Astrocyte (in vitro differentiated cells and primary cell): ENCODE measurements around the gene CISD2. TPM values are rescaled to one million over a fixed set of nuclear protein-coding genes. Genes with fewer than 3 reads are reported as not detected.

ENCODE experiments used
- DNase-seq: peaks from one replicate; pipeline ENCODE4 v3.0.0-alpha.2; 2010; ENCODE audit warnings: low read depth
- FAIRE-seq: peaks from 2 replicates; lab custom pipeline; 2011; peaks lifted over from hg19 to GRCh38; lab: Jason Lieb, UNC
- H2AFZ ChIP-seq: 2 replicates; pipeline ENCODE4 v1.6.0; 2012; ENCODE audit warnings: low read depth, low read length, inconsistent platforms
- H3K27ac ChIP-seq: 2 replicates; pipeline ENCODE4 v1.5.1; 2011; ENCODE audit warnings: low read depth, low read length, inconsistent platforms
- H3K27me3 ChIP-seq: 2 replicates; pipeline ENCODE4 v1.6.0; 2011; ENCODE audit warnings: low read length, inconsistent platforms; ENCODE audit not compliant: insufficient read depth
- H3K36me3 ChIP-seq: 2 replicates; pipeline ENCODE4 v1.5.1; 2011; ENCODE audit warnings: low read length, inconsistent platforms; ENCODE audit not compliant: insufficient read depth
- H3K4me1 ChIP-seq: 2 replicates; pipeline ENCODE4 v1.5.1; 2011; ENCODE audit warnings: low read length, inconsistent platforms; ENCODE audit not compliant: insufficient read depth
- H3K4me2 ChIP-seq: 2 replicates; pipeline ENCODE4 v1.6.0; 2012; ENCODE audit warnings: low read length, inconsistent platforms
- H3K4me3 ChIP-seq: 2 replicates; pipeline ENCODE4 v1.5.1; 2011; ENCODE audit warnings: low read depth, mild to moderate bottlenecking, low read length, inconsistent platforms; ENCODE audit not compliant: insufficient read depth
- H3K79me2 ChIP-seq: 2 replicates; pipeline ENCODE4 v1.6.0; 2012; ENCODE audit warnings: mild to moderate bottlenecking, low read length, inconsistent platforms; ENCODE audit not compliant: insufficient read depth
- H3K9ac ChIP-seq: 2 replicates; pipeline ENCODE4 v1.6.0; 2012; ENCODE audit warnings: mild to moderate bottlenecking, low read length, inconsistent platforms
- H3K9me3 ChIP-seq: 2 replicates; pipeline ENCODE4 v1.5.1; 2012; ENCODE audit warnings: low read depth, mild to moderate bottlenecking, low read length, inconsistent platforms; ENCODE audit not compliant: insufficient read depth
- H4K20me1 ChIP-seq: 2 replicates; pipeline ENCODE4 v1.6.0; 2012; ENCODE audit warnings: low read length, inconsistent platforms; ENCODE audit not compliant: insufficient read depth
- H3K27ac Mint-ChIP-seq: one replicate; pipeline ENCODE4 v1.8.0; 2021; ENCODE audit warnings: mild to moderate bottlenecking, mixed read lengths; ENCODE audit not compliant: unreplicated experiment
- H3K27me3 Mint-ChIP-seq: one replicate; pipeline ENCODE4 v1.8.0; 2021; ENCODE audit warnings: low read depth, mixed read lengths; ENCODE audit not compliant: unreplicated experiment
- H3K36me3 Mint-ChIP-seq: one replicate; pipeline ENCODE4 v1.8.0; 2021; ENCODE audit warnings: low read depth, mixed read lengths; ENCODE audit not compliant: unreplicated experiment
- H3K4me1 Mint-ChIP-seq: one replicate; pipeline ENCODE4 v1.8.0; 2021; ENCODE audit warnings: low read depth, mixed read lengths; ENCODE audit not compliant: unreplicated experiment
- H3K4me3 Mint-ChIP-seq: one replicate; pipeline ENCODE4 v1.8.0; 2021; ENCODE audit warnings: mild to moderate bottlenecking, moderate library complexity, mixed read lengths; ENCODE audit not compliant: unreplicated experiment
- H3K9me3 Mint-ChIP-seq: one replicate; pipeline ENCODE4 v1.8.0; 2021; ENCODE audit warnings: mild to moderate bottlenecking, mixed read lengths; ENCODE audit not compliant: unreplicated experiment
- CTCF ChIP-seq: IDR thresholded peaks from 2 replicates; pipeline ENCODE4 v1.5.1; 2011; ENCODE audit warnings: low read depth, mild to moderate bottlenecking, inconsistent platforms, low read length, moderate library complexity; ENCODE audit not compliant: insufficient read depth
- EZH2 ChIP-seq: IDR thresholded peaks from 2 replicates; pipeline ENCODE4 v1.6.1; 2012; ENCODE audit warnings: mild to moderate bottlenecking, low read length, inconsistent platforms; ENCODE audit not compliant: insufficient read depth
- total RNA-seq: library from RNA; stranded (reverse); gene quantifications from 2 replicates; pipeline ENCODE4 v1.2.1, GENCODE V29; 2021

CISD2 gene
- total RNA-seq, 1 donor from 2014 or later: 31.0 TPM

GRCh38 chr4:102849579-102850104, 19.1 kb upstream of the CISD2 start:
- no peaks in the 10 kb centered on the region for H4K20me1 ChIP-seq
- H3K4me3 ChIP-seq: no peak overlapping the region
- H3K27me3 ChIP-seq: no peaks in the 10 kb centered on the region
- Mint-ChIP-seq H3K36me3 (no peaks in the 10 kb centered on the region), H3K27ac (no peak overlapping the region), H3K4me3 (no peak overlapping the region), H3K27me3 (no peaks in the 10 kb centered on the region), H3K9me3 (no peaks in the 10 kb centered on the region), H3K4me1 (no peaks in the 10 kb centered on the region)
- no peaks in the 10 kb centered on the region for H3K4me1 ChIP-seq
- no peaks in the 10 kb centered on the region for H3K36me3 ChIP-seq
- no peak overlapping the region for H3K9ac ChIP-seq
- no peaks in the 10 kb centered on the region for H3K79me2 ChIP-seq
- FAIRE-seq (no peak), DNase-seq (no peak)
- H3K4me2 ChIP-seq: no peak overlapping the region
- H2AFZ ChIP-seq: no peak overlapping the region
- no peaks in the 10 kb centered on the region for H3K9me3 ChIP-seq
- no peak for TF ChIP-seq EZH2
- H3K27ac ChIP-seq: no peak overlapping the region

DNA sequence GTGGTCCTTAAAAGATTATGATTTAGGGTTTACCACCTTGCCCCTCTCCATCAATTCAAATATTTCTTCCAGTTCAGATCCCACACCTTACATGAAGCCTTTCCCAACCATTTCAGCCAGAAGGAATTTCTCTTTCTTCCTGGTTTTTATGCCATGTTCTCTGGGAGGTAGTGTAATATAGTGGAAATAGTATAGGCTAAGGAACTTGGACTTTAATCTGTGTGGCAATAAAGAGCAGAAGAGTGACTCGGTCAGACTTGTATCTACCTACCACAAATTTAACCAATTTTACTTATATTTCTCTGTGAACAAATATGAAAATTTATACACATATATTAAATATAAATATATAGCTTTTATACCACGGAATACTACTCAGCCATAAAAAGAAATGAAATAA, 18.4 kb upstream of the CISD2 start:
- TF ChIP-seq EZH2: no peak
- TF ChIP-seq CTCF: no peak
- no peaks in the 10 kb centered on the region for H3K36me3 ChIP-seq
- no peak overlapping the region for H2AFZ ChIP-seq
- H4K20me1 ChIP-seq: no peaks in the 10 kb centered on the region
- H3K9ac ChIP-seq: no peak overlapping the region
- no peak overlapping the region for H3K4me2 ChIP-seq
- no peak overlapping the region for H3K4me3 ChIP-seq
- H3K79me2 ChIP-seq: no peaks in the 10 kb centered on the region
- H3K27ac ChIP-seq: no peak overlapping the region
- H3K9me3 ChIP-seq: no peaks in the 10 kb centered on the region
- H3K27me3 ChIP-seq: no peaks in the 10 kb centered on the region
- Mint-ChIP-seq H3K27ac (no peak overlapping the region), H3K36me3 (no peaks in the 10 kb centered on the region), H3K27me3 (no peaks in the 10 kb centered on the region), H3K9me3 (no peaks in the 10 kb centered on the region), H3K4me1 (no peaks in the 10 kb centered on the region), H3K4me3 (no peak overlapping the region)
- DNase-seq: no peak
- H3K4me1 ChIP-seq: no peaks in the 10 kb centered on the region
- no peak for FAIRE-seq

- H3K4me1 ChIP-seq: no peaks in the 10 kb centered on the region
- H3K27me3 Mint-ChIP-seq: no peaks in the 10 kb centered on the region
- no peak for TF ChIP-seq EZH2
- TF ChIP-seq CTCF: no peak
- no peak for DNase-seq
- H3K9me3 ChIP-seq: peaks cover 2% of the 10 kb centered on the region
- H3K4me2 ChIP-seq: no peak overlapping the region
- no peaks in the 10 kb centered on the region for H3K36me3 ChIP-seq
- H3K4me3 Mint-ChIP-seq: no peak overlapping the region
- no peak overlapping the region for H3K27ac Mint-ChIP-seq
- no peak overlapping the region for H3K27ac ChIP-seq
- no peaks in the 10 kb centered on the region for H4K20me1 ChIP-seq
- no peak overlapping the region for H3K4me3 ChIP-seq
- H3K4me1 Mint-ChIP-seq: no peaks in the 10 kb centered on the region
- peaks cover 17% of the 10 kb centered on the region for H3K9me3 Mint-ChIP-seq
- H3K27me3 ChIP-seq: no peaks in the 10 kb centered on the region
- H3K9ac ChIP-seq: no peak overlapping the region
- FAIRE-seq: peak; percentile 60
- H3K79me2 ChIP-seq: no peaks in the 10 kb centered on the region
- H2AFZ ChIP-seq: no peak overlapping the region
- peaks cover 9% of the 10 kb centered on the region for H3K36me3 Mint-ChIP-seq
These were observed 9.8 kb upstream of the CISD2 start for GRCh38 chr4:102858828-102859464.
